PC-3 (cell line): Measurements from ENCODE around the gene MAGED2. TPM values are rescaled to one million over a fixed set of nuclear protein-coding genes. Genes with fewer than 3 reads are reported as not detected.
"Not testable (repeated sequence)": the region's sequence is repeated elsewhere in the genome, so short reads cannot be mapped to it uniquely, and the experiment has no call there.

ENCODE experiments used
- ATAC-seq: fragments of 200-7000 bp; cut with Tn5 transposase; 2 replicates; pipeline ENCODE4 v1.9.1; 2020; ENCODE audit warnings: mild to moderate bottlenecking, moderate library complexity
- BruUV-seq: library from RNA; stranded (reverse); fragments of 400-500 nt; replicated peaks from 2 replicates; lab custom pipeline; 2021; lab: Mats Ljungman, UMichigan
- CTCF ChIA-PET: fragments of 300-600 bp; sonication (Branson Sonifier 250); formaldehyde crosslinking; loops from one replicate; lab custom pipeline; 2022; ENCODE audit warnings: antibody characterized with exemption; lab: Charles Lee
- POLR2A ChIA-PET: fragments of 300-600 bp; sonication (Branson Sonifier 250); formaldehyde crosslinking; loops from one replicate; lab custom pipeline; 2022; ENCODE audit warnings: antibody characterized with exemption; ENCODE audit not compliant: unreplicated experiment; lab: Charles Lee
- DNase-seq: peaks from one replicate; pipeline ENCODE4 v3.0.0-alpha.2; 2015
- H2AFZ ChIP-seq: fragments of 300-600 bp; sonication (generic); 2 replicates; pipeline ENCODE4 v1.6.0; 2016; ENCODE audit warnings: antibody characterized with exemption, low read length
- H3F3A ChIP-seq: fragments of 300-600 bp; sonication (generic); one replicate; pipeline ENCODE4 v1.6.0; 2017; ENCODE audit warnings: antibody characterized with exemption, low read length, control low read depth, mild to moderate bottlenecking; ENCODE audit not compliant: unreplicated experiment
- H3K27ac ChIP-seq: fragments of 300-600 bp; sonication (generic); 2 replicates; pipeline ENCODE4 v1.5.1; 2016; ENCODE audit warnings: mild to moderate bottlenecking, low read length
- H3K27me3 ChIP-seq: fragments of 300-600 bp; sonication (generic); 2 replicates; pipeline ENCODE4 v1.6.1; 2016; ENCODE audit warnings: low read length, mixed read lengths
- H3K36me3 ChIP-seq: fragments of 300-600 bp; sonication (generic); 2 replicates; pipeline ENCODE4 v1.6.1; 2016; ENCODE audit warnings: low read depth, mixed run types, low read length, mixed read lengths
- H3K4me1 ChIP-seq: fragments of 300-600 bp; sonication (generic); 2 replicates; pipeline ENCODE4 v1.5.1; 2016; ENCODE audit warnings: low read length; ENCODE audit not compliant: insufficient read depth
- H3K4me2 ChIP-seq: fragments of 300-600 bp; sonication (generic); 2 replicates; pipeline ENCODE4 v1.6.0; 2016; ENCODE audit warnings: low read length
- H3K4me3 ChIP-seq: fragments of 300-600 bp; sonication (generic); 2 replicates; pipeline ENCODE4 v1.5.1; 2016; ENCODE audit warnings: mild to moderate bottlenecking, low read length, mixed read lengths
- H3K79me2 ChIP-seq: fragments of 300-600 bp; sonication (generic); 2 replicates; pipeline ENCODE4 v1.6.1; 2017; ENCODE audit warnings: low read length, mixed read lengths
- H3K9ac ChIP-seq: fragments of 300-600 bp; sonication (generic); 2 replicates; pipeline ENCODE4 v1.6.0; 2016; ENCODE audit warnings: mild to moderate bottlenecking, low read length
- H3K9me2 ChIP-seq: fragments of 300-600 bp; sonication (generic); replicated peaks from 2 replicates; pipeline ENCODE4 v1.6.1; 2016; ENCODE audit warnings: mixed run types, low read length, mixed read lengths
- H3K9me3 ChIP-seq: fragments of 300-600 bp; sonication (generic); 2 replicates; pipeline ENCODE4 v1.6.1; 2016; ENCODE audit warnings: low read length, mixed read lengths
- H4K20me1 ChIP-seq: fragments of 300-600 bp; sonication (generic); 2 replicates; pipeline ENCODE4 v1.6.1; 2016; ENCODE audit warnings: low read length, mixed read lengths
- CTCF ChIP-seq: fragments of 300-600 bp; sonication (generic); conservative IDR thresholded peaks from 2 replicates; pipeline ENCODE4 v1.5.1; 2017; ENCODE audit warnings: antibody characterized with exemption, low read depth, mild to moderate bottlenecking, low read length
- EZH2 ChIP-seq: fragments of 300-600 bp; sonication (generic); IDR thresholded peaks from one replicate; pipeline ENCODE4 v1.6.1; 2017; ENCODE audit warnings: antibody characterized with exemption, mild to moderate bottlenecking, low read length; ENCODE audit not compliant: unreplicated experiment
- EZH2phosphoT487 ChIP-seq: fragments of 300-600 bp; sonication (generic); IDR thresholded peaks from 2 replicates; pipeline ENCODE4 v1.6.1; 2018; ENCODE audit warnings: mild to moderate bottlenecking, antibody characterized with exemption, low read length, borderline replicate concordance
- intact Hi-C: fragments of 100-400 bp; cut with micrococcal nuclease; formaldehyde crosslinking; loops from 2 replicates; pipeline ENCODE4 v1.9.0; 2023
- total RNA-seq: library from RNA; depleted of rRNA; stranded (reverse); fragments of >200 nt; gene quantifications from 2 replicates; pipeline ENCODE4 v1.2.3, GENCODE V29; 2014

Gene MAGED2
- total RNA-seq, 1 experiment from 2014 or later, result 61.4 TPM

GRCh38 chrX:54785901-54786300 lies 21.6 kb upstream of the MAGED2 start:
- H3K36me3 ChIP-seq, result no peaks in the 10 kb centered on the region
- POLR2A ChIA-PET, result no interaction called here
- H2AFZ ChIP-seq, result no peak overlapping the region
- no peak overlapping the region for H3K4me2 ChIP-seq
- no peaks in the 10 kb centered on the region for H3K9me2 ChIP-seq
- intact Hi-C loops, result loop anchor here (5.0 kb wide), 1 partner anchor 149 kb away; no protein-coding TSS in a partner anchor
- no peak overlapping the region for H3K27ac ChIP-seq
- no peaks in the 10 kb centered on the region for H4K20me1 ChIP-seq
- no peaks in the 10 kb centered on the region for H3K27me3 ChIP-seq
- no TSS peak for BruUV-seq
- DNase-seq (peak; percentile 7), ATAC-seq (no peak)
- H3K9me3 ChIP-seq, result no peaks in the 10 kb centered on the region
- H3K4me3 ChIP-seq, result no peak overlapping the region
- no peaks in the 10 kb centered on the region for H3K79me2 ChIP-seq
- no peak overlapping the region for H3K9ac ChIP-seq
- CTCF ChIA-PET, result no interaction called here
- H3F3A ChIP-seq, result no peaks in the 10 kb centered on the region
- H3K4me1 ChIP-seq, result peaks cover 4% of the 10 kb centered on the region; the same call in 1 of the 2 replicates
- TF ChIP-seq EZH2phosphoT487 (no peak), EZH2 (no peak), CTCF (peak; percentile 28; the same call in 1 of the 2 replicates)

GRCh38 chrX:54786967-54787366 lies 20.6 kb upstream of the MAGED2 start:
- peak; percentile 50 for TF ChIP-seq CTCF
- TF ChIP-seq EZH2phosphoT487, result no peak
- no peak overlapping the region for H3K9ac ChIP-seq
- no peaks in the 10 kb centered on the region for H3K36me3 ChIP-seq
- H2AFZ ChIP-seq, result no peak overlapping the region
- intact Hi-C loops, result loop anchor here (5.0 kb wide), 1 partner anchor 150 kb away; no protein-coding TSS in a partner anchor
- H4K20me1 ChIP-seq, result no peaks in the 10 kb centered on the region
- ATAC-seq (peak; percentile 73), DNase-seq (peak; percentile 53)
- no peaks in the 10 kb centered on the region for H3F3A ChIP-seq
- POLR2A ChIA-PET, result no interaction called here
- no peak overlapping the region for H3K4me3 ChIP-seq
- no peaks in the 10 kb centered on the region for H3K9me3 ChIP-seq
- no peaks in the 10 kb centered on the region for H3K27me3 ChIP-seq
- no TSS peak for BruUV-seq
- H3K27ac ChIP-seq, result no peak overlapping the region
- H3K79me2 ChIP-seq, result no peaks in the 10 kb centered on the region
- CTCF ChIA-PET, result interaction anchor here (0.6 kb wide), 1 partner anchor 147 kb away, joined by 6 read pairs; no protein-coding TSS in a partner anchor
- H3K4me2 ChIP-seq, result no peak overlapping the region
- H3K9me2 ChIP-seq, result no peaks in the 10 kb centered on the region
- H3K4me1 ChIP-seq, result peaks cover 4% of the 10 kb centered on the region; the same call in 1 of the 2 replicates

GRCh38 chrX:54788446-54788845 lies 19.1 kb upstream of the MAGED2 start:
- ChIA-PET CTCF (no interaction called here), POLR2A (no interaction called here)
- DNase-seq (no peak), ATAC-seq (no peak)
- TF ChIP-seq CTCF, result no peak
- no peak for TF ChIP-seq EZH2
- TF ChIP-seq EZH2phosphoT487, result no peak
- H3K4me2 ChIP-seq, result no peak overlapping the region
- no peak overlapping the region for H3K9ac ChIP-seq
- BruUV-seq, result no TSS peak
- peak overlapping the region; percentile 58 for H3K27ac ChIP-seq
- no peaks in the 10 kb centered on the region for H3K36me3 ChIP-seq
- intact Hi-C loops, result loop anchor here (5.0 kb wide), 1 partner anchor 151 kb away; no protein-coding TSS in a partner anchor
- no peaks in the 10 kb centered on the region for H3K9me2 ChIP-seq
- H3K27me3 ChIP-seq, result no peaks in the 10 kb centered on the region
- H2AFZ ChIP-seq, result no peak overlapping the region
- no peaks in the 10 kb centered on the region for H3K9me3 ChIP-seq
- H3F3A ChIP-seq, result no peaks in the 10 kb centered on the region
- no peaks in the 10 kb centered on the region for H3K79me2 ChIP-seq
- H3K4me3 ChIP-seq, result no peak overlapping the region
- H3K4me1 ChIP-seq, result peaks cover 4% of the 10 kb centered on the region; the same call in 1 of the 2 replicates
- H4K20me1 ChIP-seq, result no peaks in the 10 kb centered on the region

GRCh38 chrX:54789405-54789804 lies 18.1 kb upstream of the MAGED2 start:
- ATAC-seq, result peak; percentile 40
- BruUV-seq, POLR2A ChIA-PET, DNase-seq, H3K9me2 ChIP-seq, H3K4me2 ChIP-seq, H4K20me1 ChIP-seq, H3K36me3 ChIP-seq, H3K4me1 ChIP-seq, H3K79me2 ChIP-seq, H3F3A ChIP-seq, H3K9me3 ChIP-seq, CTCF ChIA-PET, H3K4me3 ChIP-seq, H3K9ac ChIP-seq, H2AFZ ChIP-seq, H3K27me3 ChIP-seq: not testable (repeated sequence)
- intact Hi-C loops, result loop anchor here (5.0 kb wide), 1 partner anchor 152 kb away; no protein-coding TSS in a partner anchor
- 0 out of 2 replicates have a peak overlapping the region, but pooled peaks have one; percentile 23 for H3K27ac ChIP-seq
